ENCODE data around the gene PRXL2B.

DNA sequence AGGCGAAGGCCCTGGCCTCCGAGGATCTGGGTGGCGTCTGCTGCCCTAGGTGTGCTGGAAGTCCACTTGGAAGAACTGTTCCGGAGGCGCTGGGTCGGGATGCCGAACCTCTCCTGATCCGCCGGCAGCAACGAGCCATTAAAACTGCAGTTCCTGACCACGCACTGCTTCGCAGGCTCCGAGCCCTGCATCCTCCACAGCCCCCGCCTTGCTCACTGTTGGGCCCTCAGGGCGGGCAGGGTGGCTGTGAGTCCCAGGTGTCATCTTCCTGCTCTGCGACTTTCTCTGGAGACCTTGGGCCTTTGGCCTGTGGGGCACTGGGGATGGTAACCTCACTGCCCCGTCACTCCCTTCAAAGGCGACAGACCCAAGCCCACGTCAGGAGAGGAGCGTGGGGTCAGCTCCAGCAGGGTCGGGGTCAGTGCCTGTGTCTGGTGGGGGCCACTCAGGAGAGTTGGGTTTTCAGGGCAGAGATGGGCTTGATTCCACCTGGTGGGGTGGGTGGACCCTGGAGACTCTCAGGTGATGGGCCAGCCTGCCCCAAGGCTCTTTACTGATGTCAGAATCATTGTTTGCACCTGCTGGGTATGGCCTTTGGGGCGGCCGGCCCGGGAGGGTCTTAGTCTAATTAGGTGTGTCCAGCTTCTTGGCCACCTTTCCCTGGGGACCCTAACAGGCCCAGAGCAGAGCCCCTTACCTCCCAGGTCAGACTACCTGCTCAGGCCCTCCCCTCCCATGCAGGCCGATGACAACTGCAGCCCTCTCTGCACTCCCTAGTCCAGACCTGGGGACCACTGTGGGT, 3.1 kb downstream of the PRXL2B start:
- TF ChIP-seq, protein P1, sequence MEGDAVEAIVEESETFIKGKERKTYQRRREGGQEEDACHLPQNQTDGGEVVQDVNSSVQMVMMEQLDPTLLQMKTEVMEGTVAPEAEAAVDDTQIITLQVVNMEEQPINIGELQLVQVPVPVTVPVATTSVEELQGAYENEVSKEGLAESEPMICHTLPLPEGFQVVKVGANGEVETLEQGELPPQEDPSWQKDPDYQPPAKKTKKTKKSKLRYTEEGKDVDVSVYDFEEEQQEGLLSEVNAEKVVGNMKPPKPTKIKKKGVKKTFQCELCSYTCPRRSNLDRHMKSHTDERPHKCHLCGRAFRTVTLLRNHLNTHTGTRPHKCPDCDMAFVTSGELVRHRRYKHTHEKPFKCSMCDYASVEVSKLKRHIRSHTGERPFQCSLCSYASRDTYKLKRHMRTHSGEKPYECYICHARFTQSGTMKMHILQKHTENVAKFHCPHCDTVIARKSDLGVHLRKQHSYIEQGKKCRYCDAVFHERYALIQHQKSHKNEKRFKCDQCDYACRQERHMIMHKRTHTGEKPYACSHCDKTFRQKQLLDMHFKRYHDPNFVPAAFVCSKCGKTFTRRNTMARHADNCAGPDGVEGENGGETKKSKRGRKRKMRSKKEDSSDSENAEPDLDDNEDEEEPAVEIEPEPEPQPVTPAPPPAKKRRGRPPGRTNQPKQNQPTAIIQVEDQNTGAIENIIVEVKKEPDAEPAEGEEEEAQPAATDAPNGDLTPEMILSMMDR (IDR thresholded peaks at IDR 0.05) = no peak
- TF ChIP-seq EZH2 (IDR thresholded peaks at IDR 0.05) (no peak), EZH2phosphoT487 (IDR thresholded peaks at IDR 0.05) (no peak)

Measured in neural progenitor cell (in vitro differentiated cells).